K562 (cell line): ENCODE measurements around the gene SYNE2. TPM values are rescaled to one million over a fixed set of nuclear protein-coding genes. Genes with fewer than 3 reads are reported as not detected.

Experiments
- ATAC-seq: fragments of 200-7000 bp; cut with Tn5 transposase; 3 replicates; pipeline ENCODE4 v1.9.1; 2020; ENCODE audit warnings: moderate library complexity
- BruUV-seq: library from RNA; stranded (reverse); fragments of 400-500 nt; replicated peaks from 2 replicates; lab custom pipeline; 2021; lab: Mats Ljungman, UMichigan
- CTCF ChIA-PET: fragments of 300-600 bp; formaldehyde crosslinking; extraction: SDS; loops from one replicate; lab custom pipeline; 2021; ENCODE audit warnings: low intra/inter-chr PET ratio; lab: Yijun Ruan, JAX
- POLR2A ChIA-PET: fragments of 300-600, 350-650 bp; sonication (Branson Sonifier 250); formaldehyde crosslinking; extraction: SDS; loops from one replicate; lab custom pipeline; 2021; ENCODE audit warnings: antibody characterized with exemption, inconsistent platforms; lab: Yijun Ruan, JAX
- DNase-seq, 4 experiments: peaks; one replicate each; pipeline versions ENCODE4 v3.0.0 to v3.0.0-alpha.2; 2011 to 2018; ENCODE audit warnings: low spot score in 3 of 4, mixed read lengths in 3 of 4; ENCODE audit errors: extremely low read depth in 1 of 4
- FAIRE-seq: peaks from 2 replicates; lab custom pipeline; 2011; peaks lifted over from hg19 to GRCh38; lab: Jason Lieb, UNC
- H2AFZ ChIP-seq: 2 replicates; pipeline ENCODE4 v1.6.0; 2011; ENCODE audit warnings: low read depth, low read length, control low read depth, inconsistent platforms
- H3K27ac ChIP-seq: fragments of 200-600 bp; 3 replicates; pipeline ENCODE4 v1.8.0; 2011; ENCODE audit warnings: low read depth, mild to moderate bottlenecking, control low read depth, inconsistent platforms, low read length, moderate library complexity, mixed read lengths; ENCODE audit errors: extremely low read depth
- H3K27me3 ChIP-seq, 2 experiments: fragments of 300-600 bp in 1 of 2; 2 replicates in 1 of 2; 3 replicates in 1 of 2; pipeline versions ENCODE4 v1.6.0 to v1.8.0; 2011; ENCODE audit warnings: inconsistent platforms in 2 of 2, low read length in 2 of 2, mild to moderate bottlenecking in 1 of 2, mixed read lengths in 1 of 2, moderate library complexity in 1 of 2; ENCODE audit not compliant: control insufficient read depth in 2 of 2, insufficient read depth in 2 of 2
- H3K36me3 ChIP-seq: fragments of 300-600 bp; 3 replicates; pipeline ENCODE4 v1.8.0; 2011; ENCODE audit warnings: mild to moderate bottlenecking, low read length, inconsistent platforms; ENCODE audit not compliant: control insufficient read depth, insufficient read depth
- H3K4me1 ChIP-seq, 2 experiments: fragments of 200-600 bp in 1 of 2; replicated peaks in 1 of 2; 2 replicates in 1 of 2; 3 replicates in 1 of 2; pipeline versions ENCODE4 v1.5.1 to v1.8.0; 2011; ENCODE audit warnings: inconsistent platforms in 2 of 2, low read length in 2 of 2, mild to moderate bottlenecking in 1 of 2, mixed read lengths in 1 of 2, moderate library complexity in 1 of 2; ENCODE audit not compliant: control insufficient read depth in 2 of 2, insufficient read depth in 2 of 2
- H3K4me2 ChIP-seq: 2 replicates; pipeline ENCODE4 v1.6.1; 2011; ENCODE audit warnings: low read length, control low read depth, inconsistent platforms, mixed read lengths; ENCODE audit not compliant: insufficient read depth
- H3K4me3 ChIP-seq: fragments of 200-600 bp; sonication (generic), shearing (Covaris generic); 2 replicates; pipeline ENCODE4 v1.5.1; 2016; ENCODE audit warnings: control low read depth, inconsistent platforms
- H3K79me2 ChIP-seq: fragments of 200-600 bp; 3 replicates; pipeline ENCODE4 v1.8.0; 2011; ENCODE audit warnings: low read length, inconsistent platforms; ENCODE audit not compliant: control insufficient read depth, insufficient read depth
- H3K9ac ChIP-seq, 2 experiments: 2 replicates each; pipeline versions ENCODE4 v1.6.0 to v1.6.1; 2011; ENCODE audit warnings: low read depth in 2 of 2, low read length in 2 of 2, control low read depth in 1 of 2, inconsistent platforms in 1 of 2, mild to moderate bottlenecking in 1 of 2, mixed read lengths in 1 of 2; ENCODE audit not compliant: insufficient read depth in 1 of 2
- H3K9me1 ChIP-seq: one replicate; pipeline ENCODE4 v1.6.0; 2011; ENCODE audit warnings: inconsistent platforms, mild to moderate bottlenecking, low read length, moderate library complexity; ENCODE audit not compliant: control insufficient read depth, insufficient read depth
- H3K9me3 ChIP-seq: replicated peaks from 2 replicates; pipeline ENCODE4 v1.5.1; 2011; ENCODE audit warnings: low read depth, low read length, inconsistent platforms; ENCODE audit not compliant: control insufficient read depth, insufficient read depth
- H4K20me1 ChIP-seq: replicated peaks from 2 replicates; pipeline ENCODE4 v1.6.1; 2011; ENCODE audit warnings: low read length, inconsistent platforms, mixed read lengths; ENCODE audit not compliant: control insufficient read depth, insufficient read depth
- CBFA2T2 ChIP-seq: fragments of 450-650 bp; conservative IDR thresholded peaks from 2 replicates; pipeline ENCODE4 v1.6.1; 2017; ENCODE audit warnings: mild to moderate bottlenecking
- DDX20 ChIP-seq: fragments of 450-650 bp; IDR thresholded peaks from 2 replicates; pipeline ENCODE4 v1.6.1; 2016; ENCODE audit warnings: missing genetic modification characterization, low read depth, mild to moderate bottlenecking, missing compliant biosample characterization, moderate library complexity
- KDM2B ChIP-seq: fragments of 250-450 bp; sonication (Bioruptor Pico); IDR thresholded peaks from 2 replicates; pipeline ENCODE4 v1.8.0; 2021; ENCODE audit warnings: mild to moderate bottlenecking, moderate library complexity
- MECOM ChIP-seq: fragments of 250-450 bp; sonication (Bioruptor Pico); IDR thresholded peaks from 2 replicates; pipeline ENCODE4 v1.8.0; 2022; ENCODE audit warnings: inconsistent platforms
- RHOXF2B ChIP-seq: fragments of 250-450 bp; sonication (Bioruptor Pico); conservative IDR thresholded peaks from 2 replicates; pipeline ENCODE4 v1.5.1; 2021
- ZNF253 ChIP-seq: fragments of 250-450 bp; sonication (Bioruptor Pico); conservative IDR thresholded peaks from 2 replicates; pipeline ENCODE4 v1.6.1; 2021; ENCODE audit warnings: mild to moderate bottlenecking
- ZNF764 ChIP-seq: fragments of 250-450 bp; sonication (Bioruptor Pico); IDR thresholded peaks from 2 replicates; pipeline ENCODE4 v1.4.0; 2020; ENCODE audit warnings: low read depth, mild to moderate bottlenecking, moderate library complexity
- WGBS: fragments of 100-300 bp; shearing (Covaris generic); methylation state at CpG from one replicate; pipeline ENCODE4 v1.1.6; 2016; ENCODE audit warnings: low coverage, mixed read lengths; ENCODE audit not compliant: insufficient coverage; ENCODE audit errors: missing lambda C conversion rate; 5-methylcytosine and 5-hydroxymethylcytosine counted together
- in situ Hi-C: fragments of 300-500 bp; cut with MboI; formaldehyde crosslinking; loops from 4 replicates; pipeline ENCODE4 v1.15.0; 2018; ENCODE audit warnings: inconsistent platforms, mixed read lengths
- intact Hi-C: fragments of 100-400 bp; cut with micrococcal nuclease; formaldehyde crosslinking; loops from 2 replicates; pipeline ENCODE4 v1.14.2; 2022
- polyA plus RNA-seq, 8 experiments: library from polyadenylated mRNA; depleted of rRNA in 4 of 8; stranded (reverse) in 5 of 8; unstranded in 3 of 8; fragments of >200 nt; fragmentation: Nextera tagmentation in 2 of 8; fragmentation: Illumina TruSeq in 1 of 8; extraction: Ambion mirVana in 2 of 8; extraction: Trizol in 1 of 8; gene quantifications; 2 replicates each; pipeline versions ENCODE4 v1.2.1 to v1.2.3, GENCODE V29; 2011 to 2014; ENCODE audit warnings: inconsistent platforms in 1 of 8, missing spikeins in 1 of 8
- total RNA-seq, 7 experiments: library from RNA; depleted of rRNA in 6 of 7; stranded (reverse); fragments of >200 nt in 6 of 7; fragmentation: Illumina TruSeq in 2 of 7; extraction: Trizol in 2 of 7; gene quantifications; 2 replicates each; pipeline versions ENCODE4 v1.2.1 to v1.2.3, GENCODE V29; 2011 to 2021; ENCODE audit warnings: low replicate concordance in 1 of 7
- TF ChIP-seq, protein P1 (sequence below): sonication (generic); formaldehyde crosslinking; IDR thresholded peaks from 2 replicates; pipeline ENCODE4 v1.5.0; 2020; ENCODE audit warnings: missing genetic modification reagents
- TF ChIP-seq, protein P2 (sequence below): fragments of 200-600 bp; sonication (generic); IDR thresholded peaks from one replicate; pipeline ENCODE4 v1.6.1; 2012; ENCODE audit warnings: mild to moderate bottlenecking, low read depth, low read length, inconsistent platforms
- TF ChIP-seq, protein P3 (sequence below): fragments of 450-650 bp; formaldehyde crosslinking; IDR thresholded peaks from 2 replicates; pipeline ENCODE4 v1.4.0; 2022; ENCODE audit warnings: missing genetic modification characterization

The SYNE2 gene
- total and polyA plus RNA-seq, 9 of the 15 experiments (the other 6 are each of a cell fraction or from before 2014, with no cell fraction given) = 0.06 to 0.53 (median 0.11) TPM

DNA sequence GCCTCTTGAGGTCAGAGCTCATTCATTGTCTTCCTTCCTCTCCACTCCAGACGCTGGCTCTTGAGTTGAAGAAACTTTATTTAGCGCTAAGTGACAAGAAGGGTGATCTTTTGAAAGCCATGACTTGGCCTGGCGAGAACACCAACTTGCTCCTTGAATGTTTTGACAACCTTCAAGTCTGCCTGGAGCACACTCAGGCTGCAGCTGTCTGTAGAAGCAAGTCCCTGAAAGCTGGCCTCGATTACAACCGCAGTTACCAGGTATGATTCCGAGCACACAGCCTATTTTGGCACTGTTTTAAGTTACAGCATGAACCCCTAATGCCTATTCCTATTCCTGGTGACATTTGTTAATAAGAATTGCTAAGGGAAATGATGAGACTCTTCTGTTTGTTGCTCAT, 273.7 kb downstream of the SYNE2 start:
- 2% methylated on average over 6 of the region's 6 CpGs for WGBS
- Histone ChIP-seq H3K9me1 (no peaks in the 10 kb centered on the region), H3K4me3 (no peak overlapping the region), H3K4me1 (no peaks in the 10 kb centered on the region), H3K4me2 (no peak overlapping the region), H3K36me3 (no peaks in the 10 kb centered on the region), H3K79me2 (no peaks in the 10 kb centered on the region), H2AFZ (no peak overlapping the region), H3K27ac (no peak overlapping the region), H3K9ac (no peak overlapping the region), H3K9me3 (no peaks in the 10 kb centered on the region), H3K27me3 (peaks cover 0 to 19% of the 10 kb centered on the region in 2 experiments; a peak in 2 of 5 replicates), H4K20me1 (no peaks in the 10 kb centered on the region)
- FAIRE-seq = no peak
- CTCF ChIA-PET = interaction anchor here (1.1 kb wide), 1 partner anchor 169 kb away, joined by 5 read pairs; no protein-coding TSS in a partner anchor
- in situ Hi-C loops = no loop called here
- no TSS peak for BruUV-seq
- no peak for ATAC-seq
- intact Hi-C loops = no loop called here
- POLR2A ChIA-PET = no interaction called here
- DNase-seq = no peak
- TF ChIP-seq MECOM = no peak
- TF ChIP-seq DDX20 = no peak
- no peak for TF ChIP-seq ZNF253 (CRISPR knock-in tag)
- TF ChIP-seq, protein P1, sequence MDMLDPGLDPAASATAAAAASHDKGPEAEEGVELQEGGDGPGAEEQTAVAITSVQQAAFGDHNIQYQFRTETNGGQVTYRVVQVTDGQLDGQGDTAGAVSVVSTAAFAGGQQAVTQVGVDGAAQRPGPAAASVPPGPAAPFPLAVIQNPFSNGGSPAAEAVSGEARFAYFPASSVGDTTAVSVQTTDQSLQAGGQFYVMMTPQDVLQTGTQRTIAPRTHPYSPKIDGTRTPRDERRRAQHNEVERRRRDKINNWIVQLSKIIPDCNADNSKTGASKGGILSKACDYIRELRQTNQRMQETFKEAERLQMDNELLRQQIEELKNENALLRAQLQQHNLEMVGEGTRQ = no peak
- no peak for TF ChIP-seq KDM2B
- no peak for TF ChIP-seq ZNF764 (CRISPR knock-in tag)
- TF ChIP-seq RHOXF2B (CRISPR knock-in tag) = no peak
- TF ChIP-seq CBFA2T2 = no peak
- TF ChIP-seq, protein P2, sequence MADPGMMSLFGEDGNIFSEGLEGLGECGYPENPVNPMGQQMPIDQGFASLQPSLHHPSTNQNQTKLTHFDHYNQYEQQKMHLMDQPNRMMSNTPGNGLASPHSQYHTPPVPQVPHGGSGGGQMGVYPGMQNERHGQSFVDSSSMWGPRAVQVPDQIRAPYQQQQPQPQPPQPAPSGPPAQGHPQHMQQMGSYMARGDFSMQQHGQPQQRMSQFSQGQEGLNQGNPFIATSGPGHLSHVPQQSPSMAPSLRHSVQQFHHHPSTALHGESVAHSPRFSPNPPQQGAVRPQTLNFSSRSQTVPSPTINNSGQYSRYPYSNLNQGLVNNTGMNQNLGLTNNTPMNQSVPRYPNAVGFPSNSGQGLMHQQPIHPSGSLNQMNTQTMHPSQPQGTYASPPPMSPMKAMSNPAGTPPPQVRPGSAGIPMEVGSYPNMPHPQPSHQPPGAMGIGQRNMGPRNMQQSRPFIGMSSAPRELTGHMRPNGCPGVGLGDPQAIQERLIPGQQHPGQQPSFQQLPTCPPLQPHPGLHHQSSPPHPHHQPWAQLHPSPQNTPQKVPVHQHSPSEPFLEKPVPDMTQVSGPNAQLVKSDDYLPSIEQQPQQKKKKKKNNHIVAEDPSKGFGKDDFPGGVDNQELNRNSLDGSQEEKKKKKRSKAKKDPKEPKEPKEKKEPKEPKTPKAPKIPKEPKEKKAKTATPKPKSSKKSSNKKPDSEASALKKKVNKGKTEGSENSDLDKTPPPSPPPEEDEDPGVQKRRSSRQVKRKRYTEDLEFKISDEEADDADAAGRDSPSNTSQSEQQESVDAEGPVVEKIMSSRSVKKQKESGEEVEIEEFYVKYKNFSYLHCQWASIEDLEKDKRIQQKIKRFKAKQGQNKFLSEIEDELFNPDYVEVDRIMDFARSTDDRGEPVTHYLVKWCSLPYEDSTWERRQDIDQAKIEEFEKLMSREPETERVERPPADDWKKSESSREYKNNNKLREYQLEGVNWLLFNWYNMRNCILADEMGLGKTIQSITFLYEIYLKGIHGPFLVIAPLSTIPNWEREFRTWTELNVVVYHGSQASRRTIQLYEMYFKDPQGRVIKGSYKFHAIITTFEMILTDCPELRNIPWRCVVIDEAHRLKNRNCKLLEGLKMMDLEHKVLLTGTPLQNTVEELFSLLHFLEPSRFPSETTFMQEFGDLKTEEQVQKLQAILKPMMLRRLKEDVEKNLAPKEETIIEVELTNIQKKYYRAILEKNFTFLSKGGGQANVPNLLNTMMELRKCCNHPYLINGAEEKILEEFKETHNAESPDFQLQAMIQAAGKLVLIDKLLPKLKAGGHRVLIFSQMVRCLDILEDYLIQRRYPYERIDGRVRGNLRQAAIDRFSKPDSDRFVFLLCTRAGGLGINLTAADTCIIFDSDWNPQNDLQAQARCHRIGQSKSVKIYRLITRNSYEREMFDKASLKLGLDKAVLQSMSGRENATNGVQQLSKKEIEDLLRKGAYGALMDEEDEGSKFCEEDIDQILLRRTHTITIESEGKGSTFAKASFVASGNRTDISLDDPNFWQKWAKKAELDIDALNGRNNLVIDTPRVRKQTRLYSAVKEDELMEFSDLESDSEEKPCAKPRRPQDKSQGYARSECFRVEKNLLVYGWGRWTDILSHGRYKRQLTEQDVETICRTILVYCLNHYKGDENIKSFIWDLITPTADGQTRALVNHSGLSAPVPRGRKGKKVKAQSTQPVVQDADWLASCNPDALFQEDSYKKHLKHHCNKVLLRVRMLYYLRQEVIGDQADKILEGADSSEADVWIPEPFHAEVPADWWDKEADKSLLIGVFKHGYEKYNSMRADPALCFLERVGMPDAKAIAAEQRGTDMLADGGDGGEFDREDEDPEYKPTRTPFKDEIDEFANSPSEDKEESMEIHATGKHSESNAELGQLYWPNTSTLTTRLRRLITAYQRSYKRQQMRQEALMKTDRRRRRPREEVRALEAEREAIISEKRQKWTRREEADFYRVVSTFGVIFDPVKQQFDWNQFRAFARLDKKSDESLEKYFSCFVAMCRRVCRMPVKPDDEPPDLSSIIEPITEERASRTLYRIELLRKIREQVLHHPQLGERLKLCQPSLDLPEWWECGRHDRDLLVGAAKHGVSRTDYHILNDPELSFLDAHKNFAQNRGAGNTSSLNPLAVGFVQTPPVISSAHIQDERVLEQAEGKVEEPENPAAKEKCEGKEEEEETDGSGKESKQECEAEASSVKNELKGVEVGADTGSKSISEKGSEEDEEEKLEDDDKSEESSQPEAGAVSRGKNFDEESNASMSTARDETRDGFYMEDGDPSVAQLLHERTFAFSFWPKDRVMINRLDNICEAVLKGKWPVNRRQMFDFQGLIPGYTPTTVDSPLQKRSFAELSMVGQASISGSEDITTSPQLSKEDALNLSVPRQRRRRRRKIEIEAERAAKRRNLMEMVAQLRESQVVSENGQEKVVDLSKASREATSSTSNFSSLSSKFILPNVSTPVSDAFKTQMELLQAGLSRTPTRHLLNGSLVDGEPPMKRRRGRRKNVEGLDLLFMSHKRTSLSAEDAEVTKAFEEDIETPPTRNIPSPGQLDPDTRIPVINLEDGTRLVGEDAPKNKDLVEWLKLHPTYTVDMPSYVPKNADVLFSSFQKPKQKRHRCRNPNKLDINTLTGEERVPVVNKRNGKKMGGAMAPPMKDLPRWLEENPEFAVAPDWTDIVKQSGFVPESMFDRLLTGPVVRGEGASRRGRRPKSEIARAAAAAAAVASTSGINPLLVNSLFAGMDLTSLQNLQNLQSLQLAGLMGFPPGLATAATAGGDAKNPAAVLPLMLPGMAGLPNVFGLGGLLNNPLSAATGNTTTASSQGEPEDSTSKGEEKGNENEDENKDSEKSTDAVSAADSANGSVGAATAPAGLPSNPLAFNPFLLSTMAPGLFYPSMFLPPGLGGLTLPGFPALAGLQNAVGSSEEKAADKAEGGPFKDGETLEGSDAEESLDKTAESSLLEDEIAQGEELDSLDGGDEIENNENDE = no peak
- TF ChIP-seq, protein P3, sequence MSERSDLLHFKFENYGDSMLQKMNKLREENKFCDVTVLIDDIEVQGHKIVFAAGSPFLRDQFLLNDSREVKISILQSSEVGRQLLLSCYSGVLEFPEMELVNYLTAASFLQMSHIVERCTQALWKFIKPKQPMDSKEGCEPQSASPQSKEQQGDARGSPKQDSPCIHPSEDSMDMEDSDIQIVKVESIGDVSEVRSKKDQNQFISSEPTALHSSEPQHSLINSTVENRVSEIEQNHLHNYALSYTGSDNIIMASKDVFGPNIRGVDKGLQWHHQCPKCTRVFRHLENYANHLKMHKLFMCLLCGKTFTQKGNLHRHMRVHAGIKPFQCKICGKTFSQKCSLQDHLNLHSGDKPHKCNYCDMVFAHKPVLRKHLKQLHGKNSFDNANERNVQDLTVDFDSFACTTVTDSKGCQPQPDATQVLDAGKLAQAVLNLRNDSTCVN (CRISPR knock-in tag) = no peak
